Panc1 (cell line): Measurements from ENCODE around the gene SOX30. TPM values are rescaled to one million over a fixed set of nuclear protein-coding genes. Genes with fewer than 3 reads are reported as not detected.
"Not testable (repeated sequence)": the region's sequence is repeated elsewhere in the genome, so short reads cannot be mapped to it uniquely, and the experiment has no call there.

Source experiments
- ATAC-seq: fragments of 200-7000 bp; cut with Tn5 transposase; 2 replicates; pipeline ENCODE4 v1.9.1; 2020; ENCODE audit warnings: mild to moderate bottlenecking, moderate library complexity
- Bru-seq: library from RNA; stranded (reverse); fragments of 400-500 nt; gene quantifications from one replicate; lab custom pipeline; 2021; lab: Mats Ljungman, UMichigan
- BruChase-seq, 2 experiments: library from RNA; stranded (reverse); fragments of 400-500 nt; gene quantifications; one replicate each; lab custom pipeline; 2021; lab: Mats Ljungman, UMichigan
- BruUV-seq: library from RNA; stranded (reverse); fragments of 400-500 nt; replicated peaks from 2 replicates; lab custom pipeline; 2021; lab: Mats Ljungman, UMichigan
- CTCF ChIA-PET: fragments of 300-600 bp; sonication (Branson Sonifier 250); formaldehyde crosslinking; loops from one replicate; lab custom pipeline; 2022; ENCODE audit warnings: antibody characterized with exemption; lab: Charles Lee
- POLR2A ChIA-PET: fragments of 300-600 bp; sonication (Branson Sonifier 250); formaldehyde crosslinking; loops from one replicate; lab custom pipeline; 2022; ENCODE audit warnings: antibody characterized with exemption; lab: Charles Lee
- DNase-seq: peaks from one replicate; pipeline ENCODE4 v3.0.0-alpha.2; 2010; ENCODE audit warnings: low read depth, low spot score
- H3K27ac ChIP-seq: 2 replicates; pipeline ENCODE4 v1.5.1; 2011; ENCODE audit warnings: mild to moderate bottlenecking, low read length, inconsistent platforms
- H3K27me3 ChIP-seq: fragments of 200-500 bp; sonication (Bioruptor generic); 2 replicates; pipeline ENCODE4 v1.6.0; 2014; ENCODE audit warnings: low read length, inconsistent platforms; ENCODE audit not compliant: control insufficient read depth, insufficient read depth
- H3K36me3 ChIP-seq: fragments of 200-500 bp; sonication (Bioruptor generic); 2 replicates; pipeline ENCODE4 v1.5.1; 2014; ENCODE audit warnings: inconsistent platforms, mild to moderate bottlenecking, low read length, moderate library complexity; ENCODE audit not compliant: control insufficient read depth, insufficient read depth
- H3K4me1 ChIP-seq: 2 replicates; pipeline ENCODE4 v1.5.1; 2011; ENCODE audit warnings: inconsistent platforms, mild to moderate bottlenecking, low read length, moderate library complexity; ENCODE audit not compliant: control insufficient read depth, insufficient read depth
- H3K4me3 ChIP-seq, 2 experiments: 2 replicates each; pipeline ENCODE4 v1.5.1; 2011 to 2012; ENCODE audit warnings: low read depth in 2 of 2, low read length in 2 of 2, mild to moderate bottlenecking in 2 of 2, inconsistent platforms in 1 of 2, moderate library complexity in 1 of 2
- H3K9me3 ChIP-seq: fragments of 200-500 bp; sonication (Bioruptor generic); 2 replicates; pipeline ENCODE4 v1.5.1; 2014; ENCODE audit warnings: low read depth, mild to moderate bottlenecking, inconsistent platforms, low read length, moderate library complexity; ENCODE audit not compliant: control insufficient read depth, insufficient read depth
- CTCF ChIP-seq: fragments of 450-650 bp; IDR thresholded peaks from 2 replicates; pipeline ENCODE4 v1.5.1; 2017; ENCODE audit warnings: mild to moderate bottlenecking
- POLR2AphosphoS5 ChIP-seq: IDR thresholded peaks from 2 replicates; pipeline ENCODE4 v1.6.1; 2012; ENCODE audit warnings: mild to moderate bottlenecking, low read depth, low read length, moderate library complexity
- SIN3A ChIP-seq: IDR thresholded peaks from 2 replicates; pipeline ENCODE4 v1.6.1; 2012; ENCODE audit warnings: low read depth, mild to moderate bottlenecking, low read length, moderate library complexity, borderline replicate concordance; ENCODE audit not compliant: insufficient read depth
- TCF7L2 ChIP-seq: IDR thresholded peaks from 2 replicates; pipeline ENCODE4 v1.6.1; 2011; ENCODE audit warnings: mild to moderate bottlenecking, low read depth, low read length, inconsistent platforms
- in situ Hi-C: cut with HindIII; loops from 2 replicates; pipeline ENCODE4 v1.10.0; 2016; ENCODE audit warnings: low sequenced_read_pairs, low pct_unique_long_range_greater_than_20kb
- intact Hi-C: fragments of 100-400 bp; cut with micrococcal nuclease; formaldehyde crosslinking; loops from one replicate; pipeline ENCODE4 v1.10.0; 2022; ENCODE audit not compliant: unreplicated experiment
- long read RNA-seq: library from polyadenylated mRNA; unstranded; transcript quantifications from one replicate; pipeline ENCODE4 v2.0.0, GENCODE V29; 2021; ENCODE audit not compliant: unreplicated experiment
- polyA plus RNA-seq: library from polyadenylated mRNA; unstranded; fragments of >200 nt; gene quantifications from one replicate; pipeline ENCODE4 v1.2.1, GENCODE V29; 2012; ENCODE audit warnings: missing spikeins; ENCODE audit not compliant: insufficient read length
- total RNA-seq: library from RNA; stranded (reverse); gene quantifications from one replicate; pipeline ENCODE4 v1.2.1, GENCODE V29; 2021; ENCODE audit not compliant: unreplicated experiment
- TF ChIP-seq, protein P1 (sequence below), 2 experiments: IDR thresholded peaks; 2 replicates each; pipeline ENCODE4 v1.6.1; 2011 to 2012; ENCODE audit warnings: low read depth in 2 of 2, control low read depth in 1 of 2, low read length in 1 of 2, mild to moderate bottlenecking in 1 of 2, moderate library complexity in 1 of 2; ENCODE audit not compliant: insufficient read depth in 1 of 2

The SOX30 gene
- not detected for total RNA-seq
- not detected for polyA plus RNA-seq
- Bru-seq, nascent RNA, result percentile 6 among the genes with signal in this experiment
- percentile 9 among the genes with signal in this experiment for BruChase-seq, experiment 1, labeled RNA remaining after a 2-hour chase
- BruChase-seq, experiment 2, labeled RNA remaining after a 6-hour chase, result percentile 8 among the genes with signal in this experiment
- long read RNA-seq, result 0 reads

DNA sequence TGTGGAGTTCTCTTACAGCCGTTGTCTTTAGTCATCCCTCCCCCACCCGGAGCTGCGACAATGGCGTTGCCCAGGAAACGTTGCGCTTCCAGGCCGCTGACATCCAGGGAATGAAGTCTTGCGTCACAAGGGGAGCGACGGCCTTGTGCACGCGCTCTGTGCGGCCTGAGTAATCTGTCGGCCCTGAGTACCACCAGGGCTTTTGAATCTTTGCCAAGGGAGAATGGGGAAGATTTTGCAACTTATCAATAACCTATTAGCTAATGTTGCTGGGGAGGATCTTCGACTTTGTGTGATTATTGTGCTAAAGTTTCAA lies at the start of gene SOX30:
SOX30 (minus strand) TSS at position 62 of the 316 bp plus-strand sequence. CDS start 360 bp downstream, outside the sequence.
- ChIA-PET CTCF (no interaction called here), POLR2A (no interaction called here)
- Histone ChIP-seq H3K4me1 (no peaks in the 10 kb centered on the region), H3K27ac (no peak within 1 kb of the TSS), H3K4me3 (no peak within 1 kb of the TSS), H3K9me3 (peaks cover 8% of the 10 kb centered on the region; the same call in 1 of the 2 replicates), H3K36me3 (no peaks in the 10 kb centered on the region), H3K27me3 (no peaks in the 10 kb centered on the region)
- intact Hi-C loops (no loop called here), in situ Hi-C loops (no loop called here)
- TF ChIP-seq SIN3A (no peak), POLR2AphosphoS5 (no peak), CTCF (no peak), TCF7L2 (no peak)
- TF ChIP-seq, protein P1, sequence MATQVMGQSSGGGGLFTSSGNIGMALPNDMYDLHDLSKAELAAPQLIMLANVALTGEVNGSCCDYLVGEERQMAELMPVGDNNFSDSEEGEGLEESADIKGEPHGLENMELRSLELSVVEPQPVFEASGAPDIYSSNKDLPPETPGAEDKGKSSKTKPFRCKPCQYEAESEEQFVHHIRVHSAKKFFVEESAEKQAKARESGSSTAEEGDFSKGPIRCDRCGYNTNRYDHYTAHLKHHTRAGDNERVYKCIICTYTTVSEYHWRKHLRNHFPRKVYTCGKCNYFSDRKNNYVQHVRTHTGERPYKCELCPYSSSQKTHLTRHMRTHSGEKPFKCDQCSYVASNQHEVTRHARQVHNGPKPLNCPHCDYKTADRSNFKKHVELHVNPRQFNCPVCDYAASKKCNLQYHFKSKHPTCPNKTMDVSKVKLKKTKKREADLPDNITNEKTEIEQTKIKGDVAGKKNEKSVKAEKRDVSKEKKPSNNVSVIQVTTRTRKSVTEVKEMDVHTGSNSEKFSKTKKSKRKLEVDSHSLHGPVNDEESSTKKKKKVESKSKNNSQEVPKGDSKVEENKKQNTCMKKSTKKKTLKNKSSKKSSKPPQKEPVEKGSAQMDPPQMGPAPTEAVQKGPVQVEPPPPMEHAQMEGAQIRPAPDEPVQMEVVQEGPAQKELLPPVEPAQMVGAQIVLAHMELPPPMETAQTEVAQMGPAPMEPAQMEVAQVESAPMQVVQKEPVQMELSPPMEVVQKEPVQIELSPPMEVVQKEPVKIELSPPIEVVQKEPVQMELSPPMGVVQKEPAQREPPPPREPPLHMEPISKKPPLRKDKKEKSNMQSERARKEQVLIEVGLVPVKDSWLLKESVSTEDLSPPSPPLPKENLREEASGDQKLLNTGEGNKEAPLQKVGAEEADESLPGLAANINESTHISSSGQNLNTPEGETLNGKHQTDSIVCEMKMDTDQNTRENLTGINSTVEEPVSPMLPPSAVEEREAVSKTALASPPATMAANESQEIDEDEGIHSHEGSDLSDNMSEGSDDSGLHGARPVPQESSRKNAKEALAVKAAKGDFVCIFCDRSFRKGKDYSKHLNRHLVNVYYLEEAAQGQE (IDR thresholded peaks at IDR 0.05; ENCODE audit: insufficient read depth in 1 of 2, low read depth in 2 of 2, low read length in 1 of 2), result no peak
- DNase-seq (no peak), ATAC-seq (no peak)
- no TSS peak for BruUV-seq

GRCh38 chr5:157698674-157699073 lies 46.4 kb upstream of the SOX30 start:
- H3K27ac ChIP-seq, H3K4me1 ChIP-seq, H3K36me3 ChIP-seq, DNase-seq, ATAC-seq, POLR2A ChIA-PET, BruUV-seq, H3K4me3 ChIP-seq, intact Hi-C loops, in situ Hi-C loops, H3K27me3 ChIP-seq, CTCF ChIA-PET, H3K9me3 ChIP-seq: not testable (repeated sequence)

- in situ Hi-C loops, BruUV-seq, H3K27me3 ChIP-seq, POLR2A ChIA-PET, CTCF ChIA-PET, H3K4me3 ChIP-seq, intact Hi-C loops, H3K27ac ChIP-seq, H3K4me1 ChIP-seq, H3K36me3 ChIP-seq, H3K9me3 ChIP-seq, ATAC-seq, DNase-seq: not testable (repeated sequence)
These were observed 43.9 kb upstream of the SOX30 start for GRCh38 chr5:157696154-157696553.

- BruUV-seq, CTCF ChIA-PET, intact Hi-C loops: not testable (repeated sequence)
These were observed 41.6 kb upstream of the SOX30 start for GRCh38 chr5:157693816-157694215.

More at GRCh38 chr5:157693816-157694215, 41.6 kb upstream of the SOX30 start:
- ATAC-seq, H3K27me3 ChIP-seq, H3K9me3 ChIP-seq, H3K4me3 ChIP-seq, POLR2A ChIA-PET, H3K27ac ChIP-seq, H3K4me1 ChIP-seq, DNase-seq, in situ Hi-C loops, H3K36me3 ChIP-seq: not testable (repeated sequence)
